T-helper 2 cell treated with Interferon-gamma antibody and Interleukin-4, amounts not matched to agents 100 ng/mL and 5 ng/mL, for 36 hours (primary cell): ENCODE results near the gene NHSL2. TPM values are rescaled to one million over a fixed set of nuclear protein-coding genes. Genes with fewer than 3 reads are reported as not detected.
"Not testable (repeated sequence)": the region's sequence is repeated elsewhere in the genome, so short reads cannot be mapped to it uniquely, and the experiment has no call there.

ENCODE experiments used
- intact Hi-C: fragments of 100-400 bp; cut with micrococcal nuclease; formaldehyde crosslinking; loops from one replicate; pipeline ENCODE4 v1.15.1; 2023
- total RNA-seq: library from RNA; stranded (reverse); gene quantifications from 2 replicates; pipeline ENCODE4 v1.2.3, GENCODE V29; 2022

The NHSL2 gene
- total RNA-seq, 1 donor from 2014 or later, result 1.2 TPM

GRCh38 chrX:71923516-71923915 lies 12.9 kb downstream of the NHSL2 start:
- intact Hi-C loops, result no loop called here

DNA sequence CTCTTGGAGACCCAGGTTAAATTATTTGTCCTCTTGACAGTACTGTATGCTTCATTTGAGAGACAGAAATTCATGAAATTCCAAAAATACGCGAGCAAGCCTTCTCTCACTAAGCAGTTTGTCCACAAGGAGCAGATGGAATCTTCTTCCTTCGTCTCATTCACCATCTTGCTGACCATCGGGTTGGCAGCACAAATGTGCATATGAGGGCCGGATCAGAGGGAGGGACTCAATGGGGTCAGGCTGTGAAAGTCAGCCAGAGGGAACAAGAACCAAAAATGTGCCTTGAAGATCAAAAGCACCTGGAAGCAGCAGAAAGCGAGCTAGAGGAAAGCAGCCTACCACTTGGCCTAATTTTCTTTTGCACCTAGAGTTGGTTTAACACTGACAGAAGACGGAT lies 16.4 kb downstream of the NHSL2 start:
- intact Hi-C loops, result no loop called here

DNA sequence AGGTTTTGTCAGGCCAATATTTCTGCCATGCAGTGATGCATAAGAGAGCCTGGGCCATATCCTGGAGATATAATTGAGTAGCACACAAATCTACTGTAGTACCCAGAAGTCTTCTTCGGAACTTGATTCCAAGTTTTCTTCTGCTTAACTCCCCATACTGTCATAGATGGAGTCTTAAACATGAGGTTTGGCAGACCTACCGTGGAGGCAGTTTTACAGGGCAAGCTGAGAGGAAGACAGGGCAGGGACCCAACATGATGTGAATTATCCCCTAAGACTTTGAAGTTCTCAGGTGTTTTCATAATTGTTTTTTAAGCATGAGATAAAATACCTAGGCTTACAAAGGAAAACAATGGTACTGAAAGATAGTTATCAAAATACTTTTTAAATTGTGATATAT lies 18.2 kb downstream of the NHSL2 start:
- intact Hi-C loops, result no loop called here

- intact Hi-C loops, result no loop called here
Measured at GRCh38 chrX:71930298-71930697, 19.7 kb downstream of the NHSL2 start.

- intact Hi-C loops, result no loop called here
Measured at GRCh38 chrX:71935476-71935875, 24.8 kb downstream of the NHSL2 start.

- intact Hi-C loops, result no loop called here
Measured at GRCh38 chrX:71936632-71937031, 26.0 kb downstream of the NHSL2 start.

DNA sequence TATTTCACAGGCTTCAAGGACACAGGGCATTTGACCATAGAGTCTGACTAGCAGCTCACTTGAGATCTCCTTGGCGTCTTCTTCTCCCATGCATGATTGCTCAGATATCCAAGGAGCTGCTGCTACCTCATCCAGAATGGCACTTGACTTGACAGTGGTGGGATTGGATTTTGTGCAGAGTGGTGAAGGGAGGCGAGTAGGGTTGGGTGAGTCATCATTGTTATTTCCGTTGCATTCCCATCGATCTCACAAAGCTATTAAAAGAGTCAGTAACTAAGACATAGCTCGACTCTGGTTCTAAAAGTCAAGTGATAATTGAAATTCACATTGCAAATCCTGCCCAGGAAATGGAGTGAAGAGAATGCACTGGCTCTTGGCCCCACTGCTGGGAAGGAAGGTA lies 27.7 kb downstream of the NHSL2 start:
- intact Hi-C loops, result no loop called here

- intact Hi-C loops, result no loop called here
Measured at GRCh38 chrX:71941145-71941544, 30.5 kb downstream of the NHSL2 start.

- intact Hi-C loops, result no loop called here
Measured at GRCh38 chrX:71941776-71942175, 31.1 kb downstream of the NHSL2 start.

DNA sequence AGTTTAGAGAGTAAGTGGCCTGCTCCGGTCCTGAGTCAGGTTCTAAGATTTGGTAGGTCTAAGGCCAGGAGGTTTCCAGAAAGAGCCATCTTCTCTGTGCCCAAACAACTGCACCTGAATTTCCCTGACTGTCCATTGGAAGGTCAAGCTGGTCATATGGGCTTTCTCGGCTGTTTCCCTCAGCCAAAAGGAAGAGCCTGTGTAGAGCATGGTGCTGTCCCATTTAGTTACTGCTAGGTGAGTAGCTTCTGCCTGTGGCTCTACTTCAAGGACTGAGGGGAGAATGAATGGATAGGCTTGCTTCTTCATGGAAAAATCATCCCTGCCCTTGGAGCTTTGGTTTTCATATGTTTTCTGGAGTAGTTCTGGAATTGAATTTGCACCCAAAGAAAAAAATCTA lies 33.7 kb downstream of the NHSL2 start:
- intact Hi-C loops, result no loop called here

DNA sequence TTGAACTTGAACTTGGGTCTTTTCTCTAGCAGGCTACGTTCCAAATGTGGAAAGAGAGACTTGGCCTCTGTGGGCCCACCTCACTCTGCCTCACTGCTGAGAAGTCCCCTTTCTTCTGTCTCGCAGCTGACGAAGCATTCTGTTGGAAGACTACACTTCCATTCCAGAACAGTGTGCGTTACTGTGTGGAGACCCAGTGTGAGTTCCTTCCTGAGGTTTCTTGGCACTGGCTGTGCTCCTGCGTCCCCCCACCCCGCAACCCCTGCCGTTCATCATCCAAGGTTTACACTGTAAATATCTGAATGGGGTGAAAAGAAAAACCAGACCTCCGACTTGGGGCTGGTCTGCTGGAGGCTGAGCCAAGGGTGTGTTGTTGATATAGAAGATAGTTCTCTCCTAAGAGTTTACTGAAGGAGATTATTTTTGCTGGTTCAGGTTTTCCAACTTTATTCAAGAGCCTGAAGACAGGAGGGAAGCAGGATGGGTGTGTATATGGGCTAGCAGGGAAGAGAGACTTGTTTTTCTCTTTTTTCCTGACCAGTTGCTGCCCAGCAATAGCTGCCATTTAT lies 34.7 kb downstream of the NHSL2 start:
- intact Hi-C loops, result no loop called here

DNA sequence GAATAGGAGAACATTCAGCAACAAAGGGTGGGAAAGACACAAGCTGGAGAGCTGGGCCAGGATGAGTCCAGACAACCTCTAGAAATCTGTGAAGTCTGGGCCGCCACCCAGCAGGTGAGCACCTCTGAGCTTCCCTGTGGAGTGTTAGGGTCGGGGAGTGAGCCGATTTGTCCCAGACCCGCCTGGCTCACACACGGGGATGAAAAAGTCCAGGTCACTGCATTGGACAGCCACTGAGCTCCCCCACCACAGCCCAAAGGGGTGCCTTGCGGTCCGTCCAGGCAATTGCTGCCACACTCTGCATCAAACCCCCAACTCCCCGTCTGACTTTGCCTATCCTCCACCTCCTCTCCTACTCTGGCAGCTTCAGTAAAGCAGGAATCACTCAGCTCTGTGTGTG lies 38.7 kb downstream of the NHSL2 start:
- intact Hi-C loops, result no loop called here

GRCh38 chrX:71949844-71950445 lies 39.3 kb downstream of the NHSL2 start:
- intact Hi-C loops, result no loop called here

- intact Hi-C loops, result no loop called here
Measured at GRCh38 chrX:71953391-71953790, 42.7 kb downstream of the NHSL2 start.

DNA sequence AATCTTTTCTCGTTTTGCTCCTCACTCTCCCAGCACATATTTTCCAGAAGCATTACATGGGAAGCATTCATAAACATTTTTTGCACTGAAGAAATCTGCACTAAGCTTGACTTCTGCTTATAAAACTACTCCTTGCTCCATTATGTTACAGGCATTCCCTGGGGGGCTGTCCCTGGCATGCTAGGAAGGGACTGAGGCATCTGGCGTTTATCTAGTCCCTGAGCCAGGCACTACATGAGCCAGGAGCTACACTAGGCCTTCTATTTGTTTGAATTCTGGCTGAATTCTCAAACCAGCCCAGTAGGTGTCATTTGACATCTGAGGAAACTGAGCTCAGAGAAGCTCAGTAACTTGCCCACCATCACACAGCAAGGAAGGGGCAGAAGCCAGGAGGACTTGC lies 43.3 kb downstream of the NHSL2 start:
- intact Hi-C loops, result no loop called here

DNA sequence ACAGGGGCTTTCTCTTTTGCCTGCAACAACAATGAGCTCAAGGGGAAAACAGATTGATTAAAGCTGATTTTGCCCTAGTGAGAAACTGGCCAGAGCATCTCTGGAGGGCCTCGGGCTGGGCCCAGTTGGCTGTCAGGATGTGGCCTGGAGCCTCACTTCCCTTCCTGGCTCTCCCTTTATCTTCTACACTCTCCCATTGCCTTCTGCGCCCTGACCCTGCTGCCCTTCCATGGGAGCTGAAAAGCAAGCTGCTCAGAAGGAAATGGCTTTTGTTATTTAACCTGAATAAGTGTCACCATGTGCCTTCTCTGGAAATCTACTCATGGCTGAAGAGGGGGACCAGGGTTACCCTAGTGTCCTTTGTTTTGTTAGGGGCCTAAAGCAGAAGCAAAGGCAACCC lies 43.8 kb downstream of the NHSL2 start:
- intact Hi-C loops, result no loop called here

DNA sequence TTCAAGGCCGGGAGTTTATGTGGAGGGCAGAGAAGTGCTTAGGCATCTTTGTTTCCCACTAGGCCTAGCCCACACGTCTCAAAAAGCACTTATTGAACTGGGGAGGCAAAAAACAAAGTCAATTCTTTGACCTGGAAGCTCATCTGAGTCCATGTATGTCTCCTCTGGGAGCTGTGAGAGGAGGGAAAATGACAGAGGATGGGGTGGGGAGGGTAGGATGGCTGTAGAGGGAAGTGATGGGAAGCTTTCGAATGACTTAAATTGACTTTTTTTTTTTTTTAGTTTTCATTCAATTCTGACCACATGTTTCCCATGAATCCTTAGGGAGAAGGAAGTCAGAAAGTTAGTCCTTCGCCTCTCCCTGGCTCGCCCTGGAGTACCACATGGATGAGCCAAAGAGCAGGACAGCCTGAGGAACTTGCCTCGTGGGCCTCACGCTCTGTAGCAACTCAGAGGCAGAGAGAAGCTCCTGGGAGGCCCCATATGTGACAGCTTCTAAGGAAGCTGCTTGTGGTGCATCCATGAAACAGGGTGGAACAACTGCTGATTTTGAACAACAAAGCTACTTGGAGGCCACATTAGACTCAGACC lies 45.0 kb downstream of the NHSL2 start:
- intact Hi-C loops, result no loop called here

GRCh38 chrX:71958281-71958675 lies 47.6 kb downstream of the NHSL2 start:
- intact Hi-C loops, result no loop called here

DNA sequence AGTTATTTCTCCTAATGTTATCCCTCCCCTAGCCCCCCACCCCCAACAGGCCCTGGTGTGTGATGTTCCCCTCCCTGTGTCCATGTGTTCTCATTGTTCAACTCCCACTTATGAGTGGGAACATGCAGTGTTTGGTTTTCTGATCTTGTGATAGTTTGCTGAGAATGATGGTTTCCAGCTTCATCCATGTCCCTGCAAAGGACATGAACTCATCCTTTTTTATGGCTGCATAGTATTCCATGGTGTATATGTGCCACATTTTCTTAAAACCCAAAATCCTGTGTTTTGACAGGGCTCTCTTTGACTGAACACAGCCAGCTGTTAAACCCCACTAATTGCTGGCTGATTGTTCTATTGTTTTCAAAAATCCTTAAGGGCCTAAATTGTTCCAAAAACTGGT lies 53.5 kb downstream of the NHSL2 start:
- intact Hi-C loops, result not testable (repeated sequence)

DNA sequence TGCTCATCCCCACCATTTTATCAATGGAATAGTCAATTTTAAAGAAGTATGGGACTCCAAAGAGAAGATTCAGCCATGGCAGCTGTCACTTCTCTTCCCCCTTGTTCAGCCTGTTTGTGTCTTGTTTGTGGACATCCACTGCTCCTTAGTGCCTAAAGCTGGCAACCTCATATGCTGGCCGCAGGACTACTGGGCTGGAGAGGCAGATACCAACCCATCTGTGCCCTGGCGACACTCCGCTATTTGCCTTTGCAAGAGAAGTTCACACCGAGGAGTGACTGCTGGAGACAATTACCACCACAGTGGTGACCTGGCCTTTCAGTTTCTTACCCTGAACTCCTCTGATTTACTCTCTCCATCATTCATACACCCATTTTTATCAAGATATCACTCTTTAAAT lies 64.3 kb downstream of the NHSL2 start:
- intact Hi-C loops, result no loop called here

- intact Hi-C loops, result no loop called here
Measured at GRCh38 chrX:71976753-71977152, 66.1 kb downstream of the NHSL2 start.

DNA sequence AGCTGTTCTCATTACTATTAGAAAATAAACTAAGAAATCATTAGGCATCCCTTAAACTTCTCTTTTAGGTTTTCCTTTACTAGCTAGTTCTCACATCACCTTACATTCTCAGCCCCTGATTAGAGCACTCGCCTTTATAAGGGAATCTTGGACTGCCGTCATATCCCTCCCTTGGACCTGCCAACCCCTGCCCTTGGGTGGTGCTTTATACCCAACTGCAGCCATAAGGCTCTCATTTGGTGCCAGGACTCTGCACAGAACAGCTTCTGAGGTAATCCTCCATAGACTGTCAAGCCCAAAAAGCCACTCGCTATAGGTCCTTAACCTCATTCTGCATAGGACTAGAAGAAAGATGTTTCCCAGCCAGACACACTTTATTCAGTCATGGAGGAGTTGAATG lies 67.5 kb downstream of the NHSL2 start:
- intact Hi-C loops, result no loop called here

DNA sequence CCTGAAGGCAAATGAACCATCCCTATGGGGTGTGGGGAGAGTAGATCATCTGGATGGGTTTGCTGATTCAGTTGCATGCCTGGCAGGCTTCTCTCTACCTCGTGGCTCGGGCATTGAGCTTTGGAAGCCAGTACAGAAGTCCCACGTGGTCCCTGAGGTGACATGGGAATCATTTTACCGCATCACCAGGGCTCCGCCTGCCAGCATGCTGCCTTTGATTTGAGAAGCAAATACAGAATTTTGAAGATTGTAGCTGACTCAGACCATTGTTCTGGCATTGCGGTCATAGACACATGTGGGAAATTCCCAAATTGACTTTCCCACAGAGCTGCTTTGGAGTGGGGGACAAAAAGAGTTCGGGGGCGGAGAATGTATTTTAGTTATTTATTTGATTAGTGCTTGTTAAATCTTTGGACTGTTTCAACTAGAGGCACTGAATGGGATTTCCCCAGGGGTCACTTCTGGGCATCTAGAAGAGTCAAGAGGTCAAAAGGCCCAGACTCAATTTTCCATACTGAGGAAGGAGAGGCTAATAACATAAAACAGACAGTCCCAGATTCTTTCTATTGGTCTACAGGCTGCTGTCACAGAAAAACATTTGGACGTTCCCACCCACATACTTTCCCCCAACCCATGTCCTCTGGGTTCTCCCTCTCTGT lies 79.3 kb downstream of the NHSL2 start:
- intact Hi-C loops, result no loop called here
